ENCODE data around the gene PLXNA4. TPM values are rescaled to one million over a fixed set of nuclear protein-coding genes. Genes with fewer than 3 reads are reported as not detected.

PLXNA4 gene
- total RNA-seq, 1 donor from 2014 or later, result 21.7 TPM

- no peak overlapping the region for H3K4me3 Mint-ChIP-seq
- H3K27me3 Mint-ChIP-seq (ENCODE audit: low read depth), result peaks cover 6% of the 10 kb centered on the region
- no peaks in the 10 kb centered on the region for H3K9me3 Mint-ChIP-seq
- no peak overlapping the region for H3K27ac Mint-ChIP-seq (ENCODE audit: unreplicated experiment)
- H3K4me1 Mint-ChIP-seq, result no peaks in the 10 kb centered on the region
- DNase-seq (ENCODE audit: low read depth, low spot score), result no peak
- H3K36me3 Mint-ChIP-seq (ENCODE audit: low read depth), result no peaks in the 10 kb centered on the region
- TF ChIP-seq CTCF (conservative IDR thresholded peaks at IDR 0.05), result no peak
These were observed 478.6 kb downstream of the PLXNA4 start for GRCh38 chr7:132097550-132098134.

- no peak overlapping the region for H3K27ac Mint-ChIP-seq (ENCODE audit: unreplicated experiment)
- H3K27me3 Mint-ChIP-seq (ENCODE audit: low read depth), result peaks cover 5% of the 10 kb centered on the region
- no peaks in the 10 kb centered on the region for H3K4me1 Mint-ChIP-seq
- TF ChIP-seq CTCF (conservative IDR thresholded peaks at IDR 0.05), result no peak
- no peak for DNase-seq (ENCODE audit: low read depth, low spot score)
- H3K36me3 Mint-ChIP-seq (ENCODE audit: low read depth), result no peaks in the 10 kb centered on the region
- peaks cover 3% of the 10 kb centered on the region for H3K9me3 Mint-ChIP-seq
- no peak overlapping the region for H3K4me3 Mint-ChIP-seq
These were observed 481.0 kb downstream of the PLXNA4 start for GRCh38 chr7:132095111-132095765.

- peaks cover 5% of the 10 kb centered on the region for H3K27me3 Mint-ChIP-seq (ENCODE audit: low read depth)
- H3K4me1 Mint-ChIP-seq, result peaks cover 7% of the 10 kb centered on the region
These were observed 484.2 kb downstream of the PLXNA4 start for GRCh38 chr7:132092106-132092505.

GRCh38 chr7:132091706-132092105 is 484.6 kb downstream of the PLXNA4 start:
- Mint-ChIP-seq H3K4me3 (no peak overlapping the region), H3K9me3 (peaks cover 3% of the 10 kb centered on the region), H3K4me1 (peaks cover 7% of the 10 kb centered on the region), H3K27me3 (ENCODE audit: low read depth) (peaks cover 5% of the 10 kb centered on the region), H3K36me3 (ENCODE audit: low read depth) (no peaks in the 10 kb centered on the region), H3K27ac (ENCODE audit: unreplicated experiment) (no peak overlapping the region)
- no peak for TF ChIP-seq CTCF (conservative IDR thresholded peaks at IDR 0.05)
- DNase-seq (ENCODE audit: low read depth, low spot score), result no peak

More at GRCh38 chr7:132092106-132092505, 484.2 kb downstream of the PLXNA4 start:
- H3K36me3 Mint-ChIP-seq (ENCODE audit: low read depth), result no peaks in the 10 kb centered on the region
- H3K9me3 Mint-ChIP-seq, result peaks cover 3% of the 10 kb centered on the region
- no peak overlapping the region for H3K27ac Mint-ChIP-seq (ENCODE audit: unreplicated experiment)
- H3K4me3 Mint-ChIP-seq, result no peak overlapping the region
- DNase-seq (ENCODE audit: low read depth, low spot score), result no peak
- no peak for TF ChIP-seq CTCF (conservative IDR thresholded peaks at IDR 0.05)

- no peak overlapping the region for H3K4me3 Mint-ChIP-seq
- peaks cover 3% of the 10 kb centered on the region for H3K27me3 Mint-ChIP-seq (ENCODE audit: low read depth)
- DNase-seq (ENCODE audit: low read depth, low spot score), result no peak
- H3K9me3 Mint-ChIP-seq, result peaks cover 3% of the 10 kb centered on the region
- TF ChIP-seq CTCF (conservative IDR thresholded peaks at IDR 0.05), result no peak
- no peaks in the 10 kb centered on the region for H3K36me3 Mint-ChIP-seq (ENCODE audit: low read depth)
- peaks cover 7% of the 10 kb centered on the region for H3K4me1 Mint-ChIP-seq
- no peak overlapping the region for H3K27ac Mint-ChIP-seq (ENCODE audit: unreplicated experiment)
These were observed 485.8 kb downstream of the PLXNA4 start for GRCh38 chr7:132090444-132090843.
